Right cardiac atrium (tissue), 5 donors: Measurements from ENCODE around the gene LRRC10B. TPM values are rescaled to one million over a fixed set of nuclear protein-coding genes. Genes with fewer than 3 reads are reported as not detected.

Experiments
- ATAC-seq, 2 donors: fragments of 200-7000 bp; cut with Tn5 transposase; one replicate each; pipeline versions ENCODE4 v1.8.0 to v1.9.1; 2020; ENCODE audit warnings: moderate library complexity in 2 of 2, mild to moderate bottlenecking in 1 of 2
- DNase-seq, 3 donors: peaks; one replicate each; pipeline ENCODE4 v3.0.0-alpha.2; 2020
- H3K27ac ChIP-seq: one replicate; pipeline ENCODE4 v1.5.1; 2013; ENCODE audit warnings: mild to moderate bottlenecking, low read length, control low read depth, moderate library complexity
- H3K27me3 ChIP-seq: one replicate; pipeline ENCODE4 v1.6.1; 2013; ENCODE audit not compliant: control insufficient read depth, insufficient read depth
- H3K4me1 ChIP-seq: one replicate; pipeline ENCODE4 v1.6.1; 2013; ENCODE audit warnings: low read length; ENCODE audit not compliant: control insufficient read depth, insufficient read depth
- H3K4me3 ChIP-seq: one replicate; pipeline ENCODE4 v1.5.1; 2013; ENCODE audit warnings: low read length, control low read depth
- H3K9me3 ChIP-seq: one replicate; pipeline ENCODE4 v1.6.1; 2013; ENCODE audit warnings: low read length; ENCODE audit not compliant: control insufficient read depth
- WGBS: extraction: QIAGEN DNeasy Blood & Tissue Kit; methylation state at CpG from one replicate; pipeline ENCODE4 v1.1.7; 2013; 5-methylcytosine and 5-hydroxymethylcytosine counted together
- intact Hi-C, 4 donors: fragments of 100-400 bp; cut with DNase I; formaldehyde crosslinking; loops; one replicate each; pipeline versions ENCODE4 v1.11.0 to v1.14.0; 2022 to 2023
- polyA plus RNA-seq: library from polyadenylated mRNA; stranded (reverse); fragments of 200-250 nt; gene quantifications from one replicate; pipeline ENCODE4 v1.2.3, GENCODE V29; 2013
- total RNA-seq, 4 donors: library from RNA; stranded (reverse); fragmentation: NEBNext Ultra II Directional; extraction: Animal tissue kit (Norgen Biotek cat#: 25700); gene quantifications; one replicate each; pipeline ENCODE4 v1.2.1, GENCODE V29; 2021
- donor health status: healthy with polysubstance abuse.
- donor health status: DM: no; HTN: yes; CAD: no.
- donor health status: DM: no; HTN: no; CAD: no.
- donor health status: DM: no; HTN: yes; CAD: no; lungs with severe emphysema.
- donor health status: DM: yes; HTN: yes; CAD: no.

Gene LRRC10B
- total and polyA plus RNA-seq, 5 donors: 0.09 to 0.86 (median 0.57) TPM

DNA sequence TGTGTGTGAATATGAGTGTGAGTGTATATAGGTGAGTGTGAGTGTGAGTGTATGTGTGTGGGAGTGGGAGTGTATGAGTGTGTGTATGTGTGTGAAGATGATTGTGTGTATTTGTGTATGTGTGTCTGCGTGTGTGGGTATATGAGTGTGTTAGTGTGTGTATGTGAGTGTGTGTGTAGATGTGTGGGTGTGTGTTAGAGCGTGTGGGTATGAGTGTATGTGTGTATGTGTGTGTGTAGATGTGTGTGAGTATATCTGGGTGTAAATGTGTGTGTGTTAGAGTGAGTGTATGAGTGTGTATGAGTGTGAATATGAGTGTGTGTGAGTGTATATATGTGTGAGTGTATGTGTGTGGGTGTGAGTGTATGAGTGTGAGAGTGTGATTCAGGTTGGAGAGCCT, 11.1 kb upstream of the LRRC10B start:
- H3K27ac ChIP-seq: no peak overlapping the region
- H3K4me3 ChIP-seq: no peak overlapping the region
- WGBS: 51% methylated on average over 2 of the region's 2 CpGs
- no peak for DNase-seq
- intact Hi-C loops: no loop called here
- no peaks in the 10 kb centered on the region for H3K27me3 ChIP-seq
- no peak for ATAC-seq
- no peaks in the 10 kb centered on the region for H3K9me3 ChIP-seq
- no peaks in the 10 kb centered on the region for H3K4me1 ChIP-seq

DNA sequence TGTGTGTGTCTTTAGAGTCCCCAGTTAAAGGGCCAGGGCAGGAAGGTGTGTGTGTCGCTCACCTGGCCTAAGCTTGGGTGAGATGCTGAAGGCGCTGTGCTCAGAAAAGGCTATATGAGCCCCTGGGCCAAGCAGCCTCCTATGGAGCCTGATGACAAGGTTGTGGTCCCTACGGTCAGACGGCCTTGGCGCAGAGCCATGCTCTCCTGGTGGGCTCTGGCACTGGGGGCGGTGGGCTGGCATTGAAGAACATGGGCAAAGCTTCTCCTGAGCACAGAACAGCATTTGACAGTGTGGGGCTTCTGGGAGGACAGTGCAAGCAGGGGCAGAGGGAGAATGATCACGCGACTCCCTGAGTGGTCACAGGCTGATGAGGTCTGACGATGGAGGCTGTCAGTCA, 10.7 kb upstream of the LRRC10B start:
- Histone ChIP-seq H3K27me3 (no peaks in the 10 kb centered on the region), H3K4me3 (no peak overlapping the region), H3K27ac (no peak overlapping the region), H3K4me1 (no peaks in the 10 kb centered on the region), H3K9me3 (no peaks in the 10 kb centered on the region)
- intact Hi-C loops: no loop called here
- ATAC-seq (no peak), DNase-seq (peak in 1 of 3 donors; percentile 49)
- WGBS: 74% methylated on average over 9 of the region's 9 CpGs

DNA sequence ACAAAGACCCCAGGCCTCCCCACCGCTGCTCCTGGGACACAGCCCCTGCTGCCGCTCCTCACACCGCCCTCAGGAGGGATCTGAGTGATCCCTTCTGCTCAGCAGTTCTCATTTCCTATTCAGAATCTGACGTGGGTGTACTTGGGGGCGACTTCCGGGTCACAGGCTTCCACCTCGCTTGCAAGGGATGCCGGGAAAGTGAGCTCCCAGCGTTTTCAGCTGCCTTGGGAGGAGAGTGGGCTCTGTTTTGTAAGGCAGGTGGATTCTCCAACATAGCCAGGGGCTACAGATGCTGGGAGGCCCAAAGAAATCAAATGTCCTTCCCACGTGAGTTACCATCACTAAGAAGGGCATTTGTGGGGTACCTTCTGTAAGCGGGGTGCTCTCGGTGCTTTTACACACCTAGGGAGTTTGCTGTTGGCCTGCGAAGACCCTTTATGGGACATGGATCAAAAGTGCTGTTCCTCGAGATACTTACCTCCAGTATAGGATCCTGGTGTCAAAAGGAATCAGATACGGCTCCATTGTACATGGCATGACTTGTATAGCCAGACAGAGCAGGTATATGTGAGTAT, 9.7 kb upstream of the LRRC10B start:
- DNase-seq: peak in 1 of 3 donors; percentile 3
- H3K27me3 ChIP-seq: no peaks in the 10 kb centered on the region
- intact Hi-C loops: no loop called here
- no peak overlapping the region for H3K27ac ChIP-seq
- WGBS: 78% methylated on average over 15 of the region's 15 CpGs
- no peaks in the 10 kb centered on the region for H3K9me3 ChIP-seq
- no peaks in the 10 kb centered on the region for H3K4me1 ChIP-seq
- H3K4me3 ChIP-seq: no peak overlapping the region
- ATAC-seq: no peak

DNA sequence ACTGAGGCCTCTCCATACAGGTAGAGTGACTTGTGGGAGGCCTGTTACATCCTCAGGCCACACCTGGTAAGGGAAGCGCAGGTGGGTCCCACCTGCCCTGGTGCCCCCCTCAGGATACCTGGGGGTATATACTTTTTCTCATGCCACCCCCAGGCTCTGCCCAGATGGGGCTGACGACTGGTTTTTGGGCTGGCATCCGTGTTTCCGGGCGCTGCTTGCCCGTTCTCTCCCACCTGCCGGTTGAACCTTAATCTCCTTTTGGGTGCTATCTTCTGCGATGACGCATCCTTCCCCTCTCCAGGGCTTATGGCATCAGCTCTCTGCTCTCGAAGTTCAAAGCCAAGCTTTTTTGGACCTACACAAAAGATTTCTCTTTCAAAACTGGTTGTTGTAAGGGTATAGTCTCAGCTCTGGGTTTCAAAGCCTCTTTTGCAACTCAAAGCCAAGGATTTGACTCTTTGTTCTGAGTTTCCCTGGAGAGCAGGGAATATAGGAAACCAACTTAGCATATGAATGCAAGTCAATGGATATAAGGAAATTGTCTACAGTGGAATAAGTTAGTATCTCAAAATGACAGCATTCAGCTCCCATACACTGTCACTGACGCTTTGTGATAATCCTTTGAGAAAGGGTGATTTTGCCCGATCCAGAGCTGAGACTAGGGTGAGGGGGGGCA, 8.6 kb upstream of the LRRC10B start:
- H3K4me1 ChIP-seq: no peaks in the 10 kb centered on the region
- H3K27me3 ChIP-seq: no peaks in the 10 kb centered on the region
- WGBS: 60% methylated on average over 12 of the region's 12 CpGs
- no peak overlapping the region for H3K4me3 ChIP-seq
- H3K9me3 ChIP-seq: no peaks in the 10 kb centered on the region
- ATAC-seq: no peak
- intact Hi-C loops: no loop called here
- H3K27ac ChIP-seq: no peak overlapping the region
- peak in 1 of 3 donors; percentile 28 for DNase-seq

DNA sequence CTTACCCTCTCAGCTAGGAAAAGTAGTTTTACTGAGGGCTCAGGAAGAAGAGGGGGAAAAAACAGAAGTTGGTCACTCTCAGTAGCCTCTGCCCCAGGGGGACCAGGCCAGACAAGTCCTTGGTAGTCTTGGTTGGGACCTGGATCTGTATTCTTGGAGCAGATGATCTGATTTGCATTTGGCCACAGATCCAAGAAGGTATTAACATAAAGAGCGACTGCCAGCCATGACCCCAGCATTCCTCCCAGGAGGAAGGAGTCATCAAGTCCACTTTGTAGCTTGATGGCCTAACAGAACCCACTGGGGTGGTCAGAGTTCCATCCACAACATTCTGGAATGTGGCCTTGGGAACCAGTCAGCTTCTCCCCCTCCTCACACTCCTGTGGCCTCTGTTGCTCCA, 6.0 kb upstream of the LRRC10B start:
- no peak overlapping the region for H3K27ac ChIP-seq
- H3K9me3 ChIP-seq: no peaks in the 10 kb centered on the region
- 88% methylated on average over 1 of the region's 1 CpG for WGBS
- no peaks in the 10 kb centered on the region for H3K27me3 ChIP-seq
- H3K4me3 ChIP-seq: no peak overlapping the region
- no peak for ATAC-seq
- H3K4me1 ChIP-seq: no peaks in the 10 kb centered on the region
- intact Hi-C loops: no loop called here
- DNase-seq: no peak

DNA sequence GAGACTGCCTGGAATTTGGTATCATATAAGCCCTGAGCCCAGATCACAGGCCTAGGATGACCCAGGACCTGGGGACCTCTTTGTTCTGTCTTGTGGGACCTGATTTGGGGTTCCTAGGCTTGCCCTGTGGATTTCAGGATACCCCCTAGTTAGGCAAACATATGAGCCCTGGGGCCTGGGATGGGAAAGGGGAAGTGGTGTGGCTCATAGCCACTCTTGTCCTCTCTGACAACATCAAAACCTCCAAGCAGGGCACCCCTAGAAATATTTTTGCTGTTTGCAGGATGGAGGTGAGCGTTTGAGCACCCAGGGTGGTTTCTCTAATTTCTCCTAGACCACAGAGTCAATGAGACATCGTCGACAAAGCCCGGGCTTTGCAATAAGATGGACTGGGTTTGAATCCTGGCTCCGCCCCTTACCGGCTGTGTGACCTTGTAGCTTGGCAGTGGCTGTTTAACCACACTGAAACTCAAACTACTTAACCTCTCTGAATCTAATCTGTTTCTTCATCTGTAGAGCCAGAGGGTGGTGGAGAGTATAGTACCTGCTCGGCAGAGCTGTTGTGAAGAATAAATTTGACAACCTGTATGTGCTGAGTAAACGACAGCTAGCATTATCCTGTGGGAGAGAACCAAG, 5.3 kb upstream of the LRRC10B start:
- Histone ChIP-seq H3K27me3 (no peaks in the 10 kb centered on the region), H3K27ac (no peak overlapping the region), H3K9me3 (no peaks in the 10 kb centered on the region), H3K4me3 (no peak overlapping the region), H3K4me1 (no peaks in the 10 kb centered on the region)
- WGBS: 81% methylated on average over 8 of the region's 8 CpGs
- ATAC-seq (no peak), DNase-seq (no peak)
- intact Hi-C loops: no loop called here

DNA sequence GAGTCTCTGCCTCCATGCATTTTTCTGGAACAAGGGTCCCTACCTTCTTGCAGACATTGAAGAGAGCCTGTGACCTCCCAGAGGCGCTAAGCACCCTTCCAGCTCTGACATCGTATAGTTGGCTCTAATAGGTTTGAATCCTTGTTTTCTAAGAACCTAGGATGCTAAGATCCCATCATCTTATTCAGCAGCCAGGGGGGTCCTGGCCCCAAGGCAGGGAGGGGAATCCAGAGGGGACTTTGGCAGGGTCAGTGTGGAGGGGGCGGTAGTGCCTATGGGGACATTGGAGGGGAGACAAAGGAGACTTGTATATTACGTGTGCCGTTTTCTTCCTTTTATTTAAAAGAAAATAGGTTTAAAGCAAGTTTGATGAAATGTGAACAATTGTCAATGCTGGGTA, 3.4 kb upstream of the LRRC10B start:
- intact Hi-C loops: no loop called here
- 90% methylated on average over 5 of the region's 5 CpGs for WGBS
- H3K9me3 ChIP-seq: no peaks in the 10 kb centered on the region
- no peak overlapping the region for H3K27ac ChIP-seq
- DNase-seq (no peak), ATAC-seq (no peak)
- H3K4me3 ChIP-seq: no peak overlapping the region
- no peaks in the 10 kb centered on the region for H3K4me1 ChIP-seq
- H3K27me3 ChIP-seq: no peaks in the 10 kb centered on the region

DNA sequence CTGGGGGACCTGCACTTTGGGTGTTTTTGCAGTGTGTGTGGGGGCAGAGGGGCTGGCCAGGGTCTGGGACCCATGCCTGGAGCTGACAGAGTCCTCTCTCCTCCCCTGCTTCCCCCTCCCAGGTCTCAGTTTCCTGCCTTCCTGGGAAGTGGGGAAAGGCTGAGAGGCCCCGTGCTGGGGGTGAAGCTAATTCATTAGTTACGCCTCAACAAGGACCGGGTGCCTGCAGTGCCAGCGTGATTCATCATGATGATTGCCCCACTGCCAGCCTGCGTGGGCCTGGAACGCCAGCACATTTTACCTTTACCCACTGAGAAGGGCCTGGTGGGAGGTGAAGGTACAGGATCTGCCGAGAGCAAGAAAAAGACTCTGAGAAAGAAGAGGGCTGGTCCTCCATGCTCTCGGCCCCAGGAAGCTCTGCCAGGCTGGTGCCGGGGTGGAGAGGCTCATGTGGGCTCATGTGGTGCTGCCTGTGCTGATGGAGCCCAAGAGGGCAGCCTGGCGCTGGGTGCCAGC, 2.9 kb upstream of the LRRC10B start:
- DNase-seq (peak in 1 of 3 donors; percentile 6), ATAC-seq (no peak)
- 61% methylated on average over 10 of the region's 10 CpGs for WGBS
- Histone ChIP-seq H3K4me1 (no peaks in the 10 kb centered on the region), H3K9me3 (no peaks in the 10 kb centered on the region), H3K27ac (no peak overlapping the region), H3K4me3 (no peak overlapping the region), H3K27me3 (no peaks in the 10 kb centered on the region)
- intact Hi-C loops: no loop called here

DNA sequence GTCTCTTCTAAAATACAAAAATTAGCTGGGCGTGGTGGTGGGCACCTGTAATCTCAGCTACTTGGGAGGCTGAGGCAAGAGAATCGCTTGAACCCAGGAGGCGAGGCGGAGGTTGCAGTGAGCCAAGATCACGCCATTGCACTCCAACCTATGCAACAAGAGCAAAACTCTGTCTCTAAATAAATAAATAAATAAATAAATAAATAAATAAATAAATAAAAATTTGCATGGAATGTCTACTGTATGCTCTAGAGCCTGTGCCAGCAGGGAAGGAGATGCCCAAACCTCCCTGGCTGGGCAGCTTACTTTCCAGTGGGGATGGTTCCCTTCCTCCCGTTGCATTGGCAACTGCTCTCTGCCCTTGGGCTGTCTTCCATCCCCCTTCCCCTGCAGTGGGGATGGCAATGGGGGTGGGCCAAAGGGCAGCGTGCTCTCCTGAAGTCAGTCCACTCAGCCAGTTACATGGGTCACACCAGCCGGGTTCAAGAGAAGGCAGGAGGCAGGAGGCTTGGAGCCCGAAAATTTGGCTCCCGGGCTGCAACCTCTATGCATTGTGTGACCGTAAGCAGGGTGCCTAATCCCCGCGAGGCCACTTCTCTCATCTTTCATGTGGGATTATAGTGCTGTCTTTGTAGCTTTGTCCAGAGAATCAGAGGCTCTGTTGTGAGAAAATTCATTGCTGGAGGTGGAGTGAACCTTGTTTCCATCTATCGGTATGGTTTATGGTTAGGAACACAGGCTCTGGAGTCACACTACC, 1.4 kb upstream of the LRRC10B start:
- H3K4me3 ChIP-seq: no peak overlapping the region
- no peaks in the 10 kb centered on the region for H3K27me3 ChIP-seq
- H3K27ac ChIP-seq: no peak overlapping the region
- DNase-seq (peak in 1 of 3 donors; percentile 19), ATAC-seq (no peak)
- no peaks in the 10 kb centered on the region for H3K4me1 ChIP-seq
- H3K9me3 ChIP-seq: no peaks in the 10 kb centered on the region
- intact Hi-C loops: no loop called here
- 74% methylated on average over 14 of the region's 14 CpGs for WGBS

DNA sequence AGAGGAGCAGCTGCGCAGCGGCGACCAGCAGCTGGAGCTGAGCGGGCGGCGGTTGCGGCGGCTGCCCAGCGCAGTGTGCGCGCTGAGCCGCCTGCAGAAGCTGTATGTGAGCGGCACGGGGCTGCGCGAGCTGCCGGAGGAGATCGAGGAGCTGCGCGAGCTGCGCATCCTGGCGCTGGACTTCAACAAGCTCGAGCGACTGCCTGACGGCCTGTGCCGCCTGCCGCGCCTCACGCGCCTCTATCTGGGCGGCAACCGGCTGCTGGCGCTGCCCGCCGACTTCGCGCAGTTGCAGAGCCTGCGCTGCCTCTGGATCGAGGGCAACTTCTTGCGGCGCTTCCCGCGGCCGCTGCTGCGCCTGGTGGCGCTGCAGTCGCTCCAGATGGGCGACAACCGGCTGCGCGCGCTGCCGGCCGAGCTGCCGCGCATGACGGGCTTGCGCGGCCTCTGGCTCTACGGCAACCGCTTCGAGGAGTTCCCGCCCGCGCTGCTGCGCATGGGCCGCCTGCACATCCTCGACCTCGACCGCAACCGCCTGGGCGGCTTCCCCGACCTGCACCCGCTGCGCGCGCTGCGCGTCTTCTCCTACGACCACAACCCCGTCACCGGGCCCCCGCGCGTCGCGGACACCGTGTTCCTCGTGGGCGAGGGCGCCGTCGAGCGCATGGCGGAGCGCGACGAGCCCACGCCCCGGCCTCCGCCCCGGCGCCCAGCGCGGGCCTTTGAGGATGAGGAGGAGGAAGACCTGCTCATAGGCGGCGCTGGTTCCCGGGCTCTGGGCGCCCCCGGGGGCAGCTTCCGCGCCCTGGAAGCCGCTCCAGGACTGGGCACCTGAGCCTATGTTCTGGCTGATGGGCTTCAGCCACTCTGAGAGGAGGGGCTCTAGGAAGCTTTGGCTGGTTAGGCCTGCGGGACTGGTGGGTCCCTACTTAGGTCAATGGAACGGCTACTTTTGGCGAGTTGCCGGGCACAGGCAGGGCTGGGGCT, 787 bp downstream of the LRRC10B start:
- Histone ChIP-seq H3K9me3 (no peaks in the 10 kb centered on the region), H3K4me3 (peak overlapping the region; percentile 6), H3K27ac (no peak overlapping the region), H3K4me1 (no peaks in the 10 kb centered on the region), H3K27me3 (no peaks in the 10 kb centered on the region)
- ATAC-seq (peak; percentile 83 to 85), DNase-seq (peak; percentile 79 to 88 (median 88))
- intact Hi-C loops: loop anchor here in 2 of 4 donors (10.0 kb wide), 2 partner anchors 55 to 65 kb away; no protein-coding TSS in a partner anchor
- WGBS: 5% methylated on average over 117 of the region's 117 CpGs
